ENCODE results near the gene ESPN.

- TF ChIP-seq CTCF (conservative IDR thresholded peaks at IDR 0.05; ENCODE audit: low read length) (no peak), EZH2phosphoT487 (IDR thresholded peaks at IDR 0.05; ENCODE audit: borderline replicate concordance) (no peak)
These were observed 26.6 kb upstream of the ESPN start for GRCh38 chr1:6397844-6398441.

Data from Loucy (cell line).